ENCODE results near the gene RGS5.

GRCh38 chr1:163104385-163105099, 98.2 kb downstream of the RGS5 start:
- peak in 1 of 2 donors; percentile 39 for TF ChIP-seq POLR2AphosphoS5 (IDR thresholded peaks at IDR 0.05)
- TF ChIP-seq CTCF (IDR thresholded peaks at IDR 0.05), result no peak
- no peak for TF ChIP-seq POLR2A (IDR thresholded peaks at IDR 0.05; ENCODE audit: low read depth)
- TF ChIP-seq EP300 (IDR thresholded peaks at IDR 0.05), result no peak
